ENCODE measurements around the gene HM13.

DNA sequence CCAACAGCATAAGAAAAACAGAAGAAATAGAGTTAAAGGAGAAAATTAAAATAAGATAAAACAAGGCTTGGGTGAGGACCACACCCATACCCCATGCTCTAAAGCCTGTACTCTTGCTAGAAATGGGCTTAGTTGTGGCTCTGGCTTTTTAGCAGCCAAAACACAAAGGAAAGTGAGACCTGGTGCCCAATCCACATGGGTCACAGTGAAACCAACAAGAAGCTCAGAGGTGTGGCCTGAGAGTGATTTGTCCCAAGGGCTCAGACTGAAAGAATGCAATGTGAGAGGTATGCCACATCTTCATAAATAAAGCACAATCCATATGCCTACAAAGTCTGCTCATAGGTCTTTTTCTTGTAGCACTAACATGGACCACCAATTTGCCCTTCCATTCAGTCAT, 21.1 kb downstream of the HM13 start:
- no peak for TF ChIP-seq POLR2A (IDR thresholded peaks at IDR 0.05)
- TF ChIP-seq, protein P1, sequence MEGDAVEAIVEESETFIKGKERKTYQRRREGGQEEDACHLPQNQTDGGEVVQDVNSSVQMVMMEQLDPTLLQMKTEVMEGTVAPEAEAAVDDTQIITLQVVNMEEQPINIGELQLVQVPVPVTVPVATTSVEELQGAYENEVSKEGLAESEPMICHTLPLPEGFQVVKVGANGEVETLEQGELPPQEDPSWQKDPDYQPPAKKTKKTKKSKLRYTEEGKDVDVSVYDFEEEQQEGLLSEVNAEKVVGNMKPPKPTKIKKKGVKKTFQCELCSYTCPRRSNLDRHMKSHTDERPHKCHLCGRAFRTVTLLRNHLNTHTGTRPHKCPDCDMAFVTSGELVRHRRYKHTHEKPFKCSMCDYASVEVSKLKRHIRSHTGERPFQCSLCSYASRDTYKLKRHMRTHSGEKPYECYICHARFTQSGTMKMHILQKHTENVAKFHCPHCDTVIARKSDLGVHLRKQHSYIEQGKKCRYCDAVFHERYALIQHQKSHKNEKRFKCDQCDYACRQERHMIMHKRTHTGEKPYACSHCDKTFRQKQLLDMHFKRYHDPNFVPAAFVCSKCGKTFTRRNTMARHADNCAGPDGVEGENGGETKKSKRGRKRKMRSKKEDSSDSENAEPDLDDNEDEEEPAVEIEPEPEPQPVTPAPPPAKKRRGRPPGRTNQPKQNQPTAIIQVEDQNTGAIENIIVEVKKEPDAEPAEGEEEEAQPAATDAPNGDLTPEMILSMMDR (IDR thresholded peaks at IDR 0.05): no peak
